GM19193 (cell line): Measurements from ENCODE around the gene ATG16L2.

ENCODE experiments used
- POLR2A ChIP-seq: IDR thresholded peaks from 4 replicates; pipeline ENCODE4 v1.6.1; 2011; ENCODE audit not compliant: insufficient read depth, insufficient read length; ENCODE audit errors: extremely low read depth

ATG16L2 gene

DNA sequence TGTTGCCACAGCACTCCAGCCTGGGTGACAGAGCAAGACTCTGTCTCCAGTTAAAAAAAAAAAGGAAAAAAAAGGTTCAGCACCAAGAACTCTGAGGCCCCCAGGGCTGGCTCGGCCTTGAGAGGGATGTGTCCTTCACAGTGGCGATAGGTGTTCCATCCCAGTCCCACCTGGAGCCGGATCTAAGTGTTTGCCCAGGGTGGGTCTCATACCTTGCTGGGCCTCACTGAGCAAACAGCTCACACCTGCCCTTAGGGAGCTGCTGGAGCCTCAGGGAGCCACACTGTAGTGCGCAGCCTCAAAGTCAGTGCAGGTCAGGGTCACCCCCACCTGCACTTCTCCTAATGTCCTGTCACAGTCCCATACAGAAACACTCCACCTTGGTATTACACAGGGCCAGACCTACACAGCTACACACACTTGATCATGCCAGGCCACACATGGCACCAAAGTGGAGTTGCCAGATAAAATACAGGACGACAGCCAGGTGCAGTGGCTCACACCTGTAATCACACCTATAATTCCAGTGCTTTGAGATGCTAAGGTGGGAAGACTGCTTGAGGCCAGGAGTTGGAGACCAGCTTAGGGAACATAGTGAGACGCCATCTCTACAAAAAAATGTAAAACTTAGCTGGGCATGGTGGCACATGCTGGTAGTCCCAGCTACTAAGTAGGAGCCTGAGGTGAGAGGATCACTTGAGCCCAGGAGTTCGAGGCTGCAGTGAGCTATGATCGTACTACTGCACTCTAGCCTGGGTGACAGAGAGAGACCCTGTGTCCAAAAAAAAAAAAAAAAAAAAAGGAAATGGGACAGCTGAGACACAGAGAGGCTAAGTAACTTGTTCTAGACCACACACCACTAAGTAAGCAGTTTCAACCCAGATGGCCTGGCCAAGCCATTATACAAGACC lies 27.7 kb upstream of the ATG16L2 start:
- TF ChIP-seq POLR2A = no peak

GRCh38 chr11:72787216-72788104 lies 26.8 kb upstream of the ATG16L2 start:
- TF ChIP-seq POLR2A = peak; percentile 27

- TF ChIP-seq POLR2A = no peak
These were observed 26.0 kb upstream of the ATG16L2 start for GRCh38 chr11:72788241-72788640.

GRCh38 chr11:72789493-72790131 lies 24.6 kb upstream of the ATG16L2 start:
- no peak for TF ChIP-seq POLR2A

DNA sequence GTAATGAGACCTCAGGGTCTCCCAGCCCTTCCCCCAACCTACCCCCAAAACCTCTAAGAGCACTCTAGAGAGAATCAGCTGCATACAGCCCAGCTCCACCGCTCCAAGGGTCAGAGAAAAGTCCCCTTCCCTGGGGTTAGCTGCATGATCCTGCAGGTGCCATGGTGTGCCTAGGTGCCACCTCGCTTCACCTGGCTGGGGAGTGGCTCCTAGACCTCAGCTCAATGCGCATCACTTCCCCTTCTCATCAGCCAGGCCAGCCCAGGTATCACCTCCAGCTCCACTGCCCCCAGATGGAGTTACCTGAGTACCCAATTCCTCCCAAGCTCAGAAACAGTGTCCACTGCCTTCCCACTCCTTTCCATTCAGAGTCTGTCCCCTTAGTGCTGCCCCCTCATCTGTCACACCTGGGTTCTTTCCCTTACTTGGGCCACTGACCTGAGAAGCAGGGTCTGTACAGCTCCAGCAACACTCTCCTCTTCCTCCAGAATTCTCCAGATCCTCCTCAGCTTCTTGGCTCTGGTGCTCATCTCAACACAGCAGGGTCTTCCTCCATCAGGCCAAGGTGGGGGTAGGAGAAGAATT lies 21.7 kb upstream of the ATG16L2 start:
- no peak for TF ChIP-seq POLR2A

DNA sequence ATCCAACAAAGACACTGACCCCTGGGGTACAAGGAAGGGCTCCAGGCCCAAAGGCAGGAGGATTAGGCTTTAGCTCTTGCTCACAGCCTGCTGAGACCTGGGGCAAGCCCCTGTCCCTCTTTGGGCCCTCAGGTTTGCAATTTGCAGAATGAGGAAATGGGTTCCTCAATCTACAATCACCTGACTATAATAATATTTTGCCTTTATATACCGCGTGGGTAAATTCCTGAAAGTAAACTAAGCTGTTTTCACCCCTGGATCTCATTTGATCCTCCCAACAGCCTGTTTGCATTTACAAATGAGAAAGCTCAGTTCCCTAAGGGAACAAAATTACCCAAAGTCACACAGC lies 21.2 kb upstream of the ATG16L2 start:
- TF ChIP-seq POLR2A = no peak

DNA sequence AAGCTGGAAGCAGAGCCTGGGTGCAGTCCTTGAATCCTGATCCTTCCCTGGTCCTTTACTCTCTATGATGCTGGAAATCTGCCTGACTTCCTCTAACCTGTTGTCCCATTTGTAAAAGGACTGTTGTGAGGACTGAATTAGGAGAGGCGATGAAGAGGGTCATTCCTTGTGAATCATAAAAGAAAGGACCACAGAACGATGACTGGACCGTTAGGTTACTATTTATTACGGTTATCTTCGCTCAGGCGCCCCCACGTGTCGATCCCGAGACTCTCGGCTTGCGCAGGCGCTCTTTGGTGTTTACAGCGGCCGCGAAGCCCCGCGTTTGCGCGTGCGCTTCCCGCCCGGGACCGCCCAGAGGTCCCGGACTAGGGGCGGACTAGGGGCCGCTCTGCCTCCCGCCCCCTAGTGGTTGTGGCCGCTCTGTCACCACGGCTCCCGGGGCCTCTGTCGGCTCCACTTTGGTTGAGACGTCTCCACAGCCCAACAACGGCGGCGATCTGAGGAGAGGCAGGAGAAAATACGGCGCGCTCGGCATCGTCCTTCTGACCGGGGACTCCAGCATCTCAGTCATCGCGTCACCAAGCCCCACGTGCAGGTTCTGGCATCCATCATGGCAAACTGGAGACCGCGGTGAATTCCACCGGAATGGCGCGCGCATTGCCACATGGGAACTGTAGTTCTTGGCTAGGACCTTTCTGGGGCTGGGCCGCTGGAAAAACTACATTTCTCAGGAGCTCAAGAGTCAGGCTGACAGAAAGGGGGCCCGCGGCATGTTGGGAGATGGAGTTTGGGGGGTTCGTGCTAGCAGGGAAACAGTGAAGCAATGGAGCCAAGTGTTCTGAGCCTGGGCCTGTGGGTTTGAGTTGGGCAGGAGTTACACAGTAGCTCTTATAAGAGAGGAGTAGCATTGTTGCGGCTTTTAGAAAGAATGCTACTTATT lies 20.5 kb upstream of the ATG16L2 start, which contains the start of gene STARD10:
Gene STARD10, minus strand, starts transcription at position 623 of the 943 bp plus-strand sequence. CDS start 12,866 bp downstream, outside the sequence.
- peak; percentile 65 for TF ChIP-seq POLR2A

DNA sequence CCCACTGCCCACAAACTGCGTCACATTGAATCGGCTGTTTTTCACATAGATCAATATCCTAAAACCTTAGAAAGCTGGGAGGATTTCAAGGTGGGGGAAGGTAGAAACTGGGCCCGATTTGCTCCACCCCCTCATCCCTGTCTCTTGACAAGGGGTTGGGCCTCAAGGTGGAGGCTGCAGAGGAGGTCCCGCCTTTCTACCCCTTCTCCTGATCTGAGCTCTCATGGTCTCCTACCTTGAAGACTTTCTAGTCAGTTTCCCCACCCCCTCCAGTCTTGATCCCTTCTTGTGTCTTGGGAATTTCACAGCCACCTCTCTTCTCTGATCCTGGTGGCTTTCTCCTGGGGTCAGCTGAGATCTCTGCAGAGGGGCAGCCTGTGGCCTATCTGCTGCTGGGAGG lies 15.8 kb upstream of the ATG16L2 start:
- TF ChIP-seq POLR2A = no peak

DNA sequence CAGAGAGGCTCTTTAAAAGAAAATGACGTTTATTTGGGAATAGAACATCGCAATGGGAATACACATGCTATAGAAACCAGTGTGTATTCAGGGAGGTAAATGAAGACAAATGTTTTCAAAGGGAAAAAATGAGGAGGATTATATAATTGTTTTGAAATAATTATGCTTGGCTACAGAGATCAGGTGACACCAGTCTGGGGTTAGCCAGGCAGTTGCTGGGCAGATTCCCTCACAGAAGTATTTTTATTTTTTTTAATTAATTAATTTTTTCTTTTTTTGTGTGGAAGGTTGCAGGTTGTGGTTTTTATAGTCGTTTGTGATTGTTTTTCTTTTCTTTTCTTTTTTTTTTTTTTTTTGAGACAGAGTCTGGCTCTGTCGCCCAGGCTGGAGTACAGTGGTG lies 14.8 kb upstream of the ATG16L2 start:
- TF ChIP-seq POLR2A = no peak

DNA sequence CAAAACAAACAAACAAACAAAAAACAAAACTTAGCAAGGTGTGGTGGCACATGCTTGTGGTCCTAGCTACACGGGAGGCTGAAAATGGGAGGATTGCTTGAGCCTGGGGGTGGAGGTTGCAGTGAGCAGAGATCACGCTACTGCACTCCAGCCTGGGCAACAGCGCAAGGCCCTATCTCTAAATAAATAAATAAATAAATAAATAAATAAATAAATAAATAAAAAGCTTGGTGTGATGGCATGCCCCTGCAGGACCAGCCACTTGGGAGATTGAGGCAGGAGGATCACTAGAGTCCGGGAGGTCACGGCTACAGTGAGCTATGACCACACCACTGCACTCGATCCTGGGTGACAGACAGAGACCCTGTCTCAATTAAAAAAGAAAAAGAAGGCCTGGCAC lies 11.4 kb upstream of the ATG16L2 start:
- no peak for TF ChIP-seq POLR2A

DNA sequence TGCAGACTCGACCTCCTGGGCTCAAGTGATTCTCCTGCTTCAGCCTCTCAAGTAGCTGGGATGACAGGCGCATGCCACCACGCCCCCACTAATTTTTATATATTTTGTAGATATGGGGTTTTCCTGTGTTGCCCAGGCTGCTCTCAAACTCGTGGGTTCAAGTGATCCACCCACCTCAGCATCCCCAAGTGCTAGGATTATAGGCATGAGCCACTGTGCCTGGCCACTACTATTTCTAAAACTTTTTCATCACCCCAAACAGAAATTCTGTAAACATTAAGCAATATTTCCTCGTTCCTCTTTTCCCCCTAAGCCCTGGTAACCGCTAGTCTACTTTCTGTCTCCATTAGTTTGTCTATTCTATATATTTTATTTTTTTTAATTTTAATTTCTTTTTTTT lies 9.0 kb upstream of the ATG16L2 start:
- TF ChIP-seq POLR2A = no peak

GRCh38 chr11:72807021-72807693 lies 7.1 kb upstream of the ATG16L2 start:
- TF ChIP-seq POLR2A = no peak

DNA sequence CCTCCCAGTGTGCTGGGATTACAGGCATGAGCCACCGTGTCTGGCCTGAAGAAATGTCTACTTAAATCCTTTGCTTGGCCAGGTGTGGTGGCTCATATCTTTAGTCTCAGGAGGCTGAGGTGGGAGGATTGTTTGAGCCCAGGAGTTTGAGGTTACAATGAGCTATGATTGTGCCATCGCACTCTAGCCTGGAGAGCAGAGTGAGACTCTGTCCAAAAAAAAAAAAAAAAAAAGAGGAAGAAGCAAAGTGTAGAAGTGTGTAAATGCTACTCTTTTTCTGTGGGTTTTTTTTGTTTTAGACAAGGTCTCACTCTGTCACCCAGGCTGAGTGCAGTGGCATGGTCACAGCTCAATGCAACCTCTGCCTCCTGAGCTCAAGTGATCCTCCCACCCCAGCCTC lies 6.4 kb upstream of the ATG16L2 start:
- no peak for TF ChIP-seq POLR2A

DNA sequence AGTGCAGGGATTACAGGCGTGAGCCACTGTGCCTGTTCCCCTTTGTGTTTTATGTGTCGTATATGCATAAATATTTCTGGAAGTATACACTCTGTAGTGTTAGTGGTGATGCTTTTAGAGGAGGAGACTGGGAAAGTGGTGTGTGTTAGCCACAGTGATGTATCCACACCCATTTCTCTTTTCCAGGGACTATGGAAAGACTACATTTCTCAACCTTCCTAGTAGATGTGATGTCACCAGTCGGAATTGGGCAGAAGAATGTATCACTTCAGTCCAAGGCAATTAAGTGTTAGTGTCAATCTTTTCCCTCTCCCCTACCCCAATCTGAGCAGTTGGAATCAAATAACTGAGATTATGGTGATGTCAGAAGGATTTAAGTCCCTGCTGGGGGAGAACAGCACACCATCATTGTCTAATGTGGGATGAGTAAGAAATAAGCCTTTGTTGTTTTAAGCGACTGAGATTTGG lies 5.8 kb upstream of the ATG16L2 start:
- no peak for TF ChIP-seq POLR2A

GRCh38 chr11:72812604-72812966 lies 1.6 kb upstream of the ATG16L2 start:
- no peak for TF ChIP-seq POLR2A
